Stimulated activated CD8-positive, alpha-beta memory T cell treated with anti-CD3 and anti-CD28 coated beads, Interleukin-12 subunit alpha, Interleukin-12 subunit beta, amount 100 ng/mL, for 4 hours (primary cell): ENCODE data around the gene GNLY.

Experiments used
- DNase-seq: peaks from one replicate; pipeline ENCODE4 v3.0.0-alpha.2; 2020; ENCODE audit warnings: low read depth

Gene GNLY

GRCh38 chr2:85684806-85685205 is 9.4 kb upstream of the GNLY start:
- no peak for DNase-seq

GRCh38 chr2:85690932-85691331 is 3.2 kb upstream of the GNLY start:
- no peak for DNase-seq

GRCh38 chr2:85692039-85692645 is 2.0 kb upstream of the GNLY start:
- DNase-seq, result no peak

GRCh38 chr2:85695121-85695520 is 963 bp downstream of the GNLY start:
- DNase-seq, result no peak

- DNase-seq, result no peak
These were observed 1.8 kb downstream of the GNLY start for GRCh38 chr2:85695691-85696668.

GRCh38 chr2:85697096-85697495 is 2.9 kb downstream of the GNLY start:
- DNase-seq, result no peak

GRCh38 chr2:85697716-85698115 is 3.6 kb downstream of the GNLY start:
- DNase-seq, result no peak

GRCh38 chr2:85698184-85698879 is 4.2 kb downstream of the GNLY start:
- no peak for DNase-seq

GRCh38 chr2:85698880-85699254 is 4.7 kb downstream of the GNLY start:
- DNase-seq, result no peak

- no peak for DNase-seq
These were observed 5.2 kb downstream of the GNLY start for GRCh38 chr2:85699325-85699724.

- no peak for DNase-seq
These were observed 8.0 kb downstream of the GNLY start for GRCh38 chr2:85702172-85702571.

- no peak for DNase-seq
These were observed 8.6 kb downstream of the GNLY start for GRCh38 chr2:85702800-85703199.

- no peak for DNase-seq
These were observed 9.2 kb downstream of the GNLY start for GRCh38 chr2:85703329-85703728.

- DNase-seq, result no peak
These were observed 9.9 kb downstream of the GNLY start for GRCh38 chr2:85704038-85704437.

- no peak for DNase-seq
These were observed 10.9 kb downstream of the GNLY start for GRCh38 chr2:85704800-85705679.

GRCh38 chr2:85705680-85706039 is 11.5 kb downstream of the GNLY start:
- DNase-seq, result no peak

- DNase-seq, result no peak
These were observed 11.9 kb downstream of the GNLY start for GRCh38 chr2:85706063-85706462.

- DNase-seq, result no peak
These were observed 12.6 kb downstream of the GNLY start for GRCh38 chr2:85706599-85707296.

- DNase-seq, result no peak
These were observed 13.1 kb downstream of the GNLY start for GRCh38 chr2:85707304-85707703.

GRCh38 chr2:85708641-85709040 is 14.5 kb downstream of the GNLY start:
- DNase-seq, result no peak

GRCh38 chr2:85709401-85709811 is 15.2 kb downstream of the GNLY start:
- DNase-seq, result no peak
